HepG2 (cell line): ENCODE results near the gene FAM110D. TPM values are rescaled to one million over a fixed set of nuclear protein-coding genes. Genes with fewer than 3 reads are reported as not detected.
A peak's percentile ranks its signal among the peaks of the same experiment; 100 is the strongest.

ENCODE experiments used
- CBX5 ChIP-seq: sonication (generic); formaldehyde crosslinking; IDR thresholded peaks from 2 replicates; pipeline ENCODE4 v1.4.0; 2020; ENCODE audit warnings: missing genetic modification reagents, borderline replicate concordance
- CCDC6 ChIP-seq: sonication (generic); formaldehyde crosslinking; IDR thresholded peaks from 2 replicates; pipeline ENCODE4 v1.8.1; 2022; ENCODE audit warnings: mild to moderate bottlenecking, missing genetic modification reagents, moderate library complexity
- CENPX ChIP-seq: sonication (generic); formaldehyde crosslinking; IDR thresholded peaks from 2 replicates; pipeline ENCODE4 v1.9.0; 2021; ENCODE audit warnings: mild to moderate bottlenecking, missing genetic modification reagents, moderate library complexity
- EEA1 ChIP-seq: sonication (generic); formaldehyde crosslinking; IDR thresholded peaks from 2 replicates; pipeline ENCODE4 v1.5.1; 2020; ENCODE audit warnings: mild to moderate bottlenecking, missing genetic modification reagents, borderline replicate concordance
- GLI4 ChIP-seq: sonication (generic); formaldehyde crosslinking; IDR thresholded peaks from 2 replicates; pipeline ENCODE4 v1.5.1; 2020; ENCODE audit warnings: missing genetic modification reagents, mild to moderate bottlenecking, moderate library complexity, borderline replicate concordance
- ISL2 ChIP-seq: sonication (generic); formaldehyde crosslinking; IDR thresholded peaks from 2 replicates; pipeline ENCODE4 v1.5.0; 2020; ENCODE audit warnings: missing genetic modification reagents
- MAFK ChIP-seq, 2 experiments: IDR thresholded peaks in 1 of 2; conservative IDR thresholded peaks in 1 of 2; 2 replicates each; pipeline ENCODE4 v1.6.1; 2011; ENCODE audit warnings: improper control_type of control experiment in 2 of 2, low read length in 2 of 2
- MYC ChIP-seq: sonication (generic); formaldehyde crosslinking; IDR thresholded peaks from 2 replicates; pipeline ENCODE4 v1.9.0; 2021; ENCODE audit warnings: missing genetic modification reagents, borderline replicate concordance
- U2AF1 ChIP-seq: fragments of 200-400 bp; formaldehyde crosslinking; optimal IDR thresholded peaks from 2 replicates; pipeline ENCODE3; 2017; ENCODE audit warnings: mild to moderate bottlenecking, low read depth, low read length
- ZBTB3 ChIP-seq: sonication (generic); formaldehyde crosslinking; IDR thresholded peaks from 2 replicates; pipeline ENCODE4 v1.4.0; 2020; ENCODE audit warnings: low read depth, mild to moderate bottlenecking, moderate library complexity, missing genetic modification reagents, borderline replicate concordance
- ZKSCAN8 ChIP-seq: IDR thresholded peaks from 2 replicates; pipeline ENCODE4 v1.6.1; 2016; ENCODE audit warnings: borderline replicate concordance, missing genetic modification reagents, missing compliant biosample characterization
- ZNF136 ChIP-seq: sonication (generic); formaldehyde crosslinking; IDR thresholded peaks from 2 replicates; pipeline ENCODE4 v1.8.1; 2022; ENCODE audit warnings: low read depth, mild to moderate bottlenecking, moderate library complexity, missing genetic modification reagents
- ZNF333 ChIP-seq: sonication (generic); formaldehyde crosslinking; IDR thresholded peaks from 2 replicates; pipeline ENCODE4 v1.4.0; 2020; ENCODE audit warnings: mild to moderate bottlenecking, missing genetic modification reagents, borderline replicate concordance
- ZNF337 ChIP-seq: sonication (generic); formaldehyde crosslinking; IDR thresholded peaks from 2 replicates; pipeline ENCODE4 v1.5.1; 2020; ENCODE audit warnings: missing genetic modification reagents, low read depth, mild to moderate bottlenecking, borderline replicate concordance
- ZNF451 ChIP-seq: sonication (generic); formaldehyde crosslinking; IDR thresholded peaks from 2 replicates; pipeline ENCODE4 v1.5.0; 2020; ENCODE audit warnings: mild to moderate bottlenecking, missing genetic modification reagents
- ZNF468 ChIP-seq: sonication (generic); formaldehyde crosslinking; IDR thresholded peaks from 2 replicates; pipeline ENCODE4 v1.8.0; 2022; ENCODE audit warnings: mild to moderate bottlenecking, moderate library complexity, missing genetic modification reagents
- ZNF563 ChIP-seq: sonication (generic); formaldehyde crosslinking; IDR thresholded peaks from 2 replicates; pipeline ENCODE4 v1.8.0; 2022; ENCODE audit warnings: mild to moderate bottlenecking, moderate library complexity, missing genetic modification reagents
- ZNF746 ChIP-seq: sonication (generic); formaldehyde crosslinking; IDR thresholded peaks from 2 replicates; pipeline ENCODE4 v1.8.0; 2022; ENCODE audit warnings: mild to moderate bottlenecking, missing genetic modification reagents
- ZNF788 ChIP-seq: sonication (generic); formaldehyde crosslinking; IDR thresholded peaks from 2 replicates; pipeline ENCODE4 v1.5.0; 2020; ENCODE audit warnings: mild to moderate bottlenecking, missing genetic modification reagents, borderline replicate concordance
- ZNF816 ChIP-seq: sonication (generic); formaldehyde crosslinking; IDR thresholded peaks from 2 replicates; pipeline ENCODE4 v1.8.0; 2022; ENCODE audit warnings: missing genetic modification reagents, mild to moderate bottlenecking, borderline replicate concordance
- ZNF878 ChIP-seq: sonication (generic); formaldehyde crosslinking; IDR thresholded peaks from 2 replicates; pipeline ENCODE4 v1.8.1; 2023; ENCODE audit warnings: mild to moderate bottlenecking, missing genetic modification reagents, moderate library complexity
- polyA plus RNA-seq, 8 experiments: library from polyadenylated mRNA; depleted of rRNA in 3 of 8; stranded (reverse) in 7 of 8; unstranded in 1 of 8; fragments of >200 nt; fragmentation: Illumina TruSeq in 4 of 8; extraction: Trizol in 4 of 8; gene quantifications; 2 replicates each; pipeline versions ENCODE4 v1.2.1 to v1.2.3, GENCODE V29; 2011 to 2016; ENCODE audit warnings: low read depth in 4 of 8, missing spikeins in 1 of 8, mixed read lengths in 1 of 8; ENCODE audit not compliant: insufficient read depth in 1 of 8
- total RNA-seq, 5 experiments: library from RNA; depleted of rRNA; stranded (reverse); fragments of >200 nt; fragmentation: Illumina TruSeq; extraction: Trizol; gene quantifications; 2 replicates each; pipeline ENCODE4 v1.2.3, GENCODE V29; 2016; ENCODE audit warnings: low read depth in 1 of 5
- TF ChIP-seq, protein P1 (sequence below): IDR thresholded peaks from 2 replicates; pipeline ENCODE4 v1.6.1; 2016; ENCODE audit warnings: mild to moderate bottlenecking, missing biosample characterization, missing genetic modification reagents
- TF ChIP-seq, protein P2 (sequence below): IDR thresholded peaks from 2 replicates; pipeline ENCODE4 v1.6.1; 2012; ENCODE audit warnings: low read length, improper control_type of control experiment
- TF ChIP-seq, protein P3 (sequence below): sonication (generic); formaldehyde crosslinking; IDR thresholded peaks from 2 replicates; pipeline ENCODE4 v1.5.1; 2020; ENCODE audit warnings: missing genetic modification reagents, mild to moderate bottlenecking, borderline replicate concordance

Gene FAM110D
- total and polyA plus RNA-seq, 2 of the 13 experiments (the other 11 are each of a cell fraction or from before 2014, with no cell fraction given): not detected

DNA sequence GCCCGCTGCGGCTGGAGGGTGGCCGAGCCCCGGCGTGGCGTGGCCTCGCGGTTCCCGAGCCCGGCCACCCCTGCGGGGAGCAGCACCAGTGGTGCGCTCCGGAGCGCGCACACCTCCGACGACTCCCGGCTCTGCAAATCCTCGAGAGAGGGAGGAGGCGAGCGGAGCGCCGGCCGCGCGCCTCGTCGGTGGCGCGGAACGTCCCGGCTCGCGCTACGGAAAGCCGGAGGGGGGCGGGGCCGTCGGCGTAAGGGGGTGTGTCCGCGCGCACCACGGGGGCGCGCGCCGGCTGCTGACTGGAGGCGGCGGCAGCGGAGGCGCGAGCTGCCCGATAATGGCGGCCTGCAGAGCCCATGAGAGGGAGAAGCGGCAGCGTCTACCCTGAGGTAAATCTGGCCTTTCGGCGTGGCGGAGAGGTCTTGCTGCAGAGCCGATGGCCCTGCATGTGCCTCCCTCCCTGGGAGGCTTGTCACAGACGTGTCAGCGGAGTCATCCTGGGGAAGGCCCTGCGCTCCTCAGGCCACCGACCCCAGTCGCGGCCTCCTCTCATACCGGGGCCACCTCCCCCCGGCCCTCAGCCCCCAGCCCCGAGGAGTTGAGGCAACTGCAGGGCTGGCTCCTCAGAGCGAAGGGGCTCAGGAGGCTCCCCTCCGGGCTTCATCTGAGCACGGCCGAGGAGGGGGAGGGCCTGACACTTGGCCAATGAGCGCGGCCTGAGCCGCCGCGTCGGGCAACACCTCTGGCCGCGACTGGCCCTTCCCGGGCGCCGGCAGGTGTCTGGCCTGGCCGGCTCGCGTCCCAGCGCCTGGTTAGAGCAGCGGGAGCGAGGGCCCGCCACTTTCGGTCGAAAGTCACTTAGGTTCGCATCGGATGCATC lies 47.1 kb upstream of the FAM110D start, which contains the start of gene PDIK1L (continued):
- TF ChIP-seq, protein P1, sequence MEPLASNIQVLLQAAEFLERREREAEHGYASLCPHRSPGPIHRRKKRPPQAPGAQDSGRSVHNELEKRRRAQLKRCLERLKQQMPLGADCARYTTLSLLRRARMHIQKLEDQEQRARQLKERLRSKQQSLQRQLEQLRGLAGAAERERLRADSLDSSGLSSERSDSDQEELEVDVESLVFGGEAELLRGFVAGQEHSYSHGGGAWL (CRISPR knock-in tag): peak; percentile 78; the same call in 1 of the 2 replicates
- peak; percentile 81; the same call in 1 of the 2 replicates for TF ChIP-seq ZNF136
- TF ChIP-seq, protein P2, sequence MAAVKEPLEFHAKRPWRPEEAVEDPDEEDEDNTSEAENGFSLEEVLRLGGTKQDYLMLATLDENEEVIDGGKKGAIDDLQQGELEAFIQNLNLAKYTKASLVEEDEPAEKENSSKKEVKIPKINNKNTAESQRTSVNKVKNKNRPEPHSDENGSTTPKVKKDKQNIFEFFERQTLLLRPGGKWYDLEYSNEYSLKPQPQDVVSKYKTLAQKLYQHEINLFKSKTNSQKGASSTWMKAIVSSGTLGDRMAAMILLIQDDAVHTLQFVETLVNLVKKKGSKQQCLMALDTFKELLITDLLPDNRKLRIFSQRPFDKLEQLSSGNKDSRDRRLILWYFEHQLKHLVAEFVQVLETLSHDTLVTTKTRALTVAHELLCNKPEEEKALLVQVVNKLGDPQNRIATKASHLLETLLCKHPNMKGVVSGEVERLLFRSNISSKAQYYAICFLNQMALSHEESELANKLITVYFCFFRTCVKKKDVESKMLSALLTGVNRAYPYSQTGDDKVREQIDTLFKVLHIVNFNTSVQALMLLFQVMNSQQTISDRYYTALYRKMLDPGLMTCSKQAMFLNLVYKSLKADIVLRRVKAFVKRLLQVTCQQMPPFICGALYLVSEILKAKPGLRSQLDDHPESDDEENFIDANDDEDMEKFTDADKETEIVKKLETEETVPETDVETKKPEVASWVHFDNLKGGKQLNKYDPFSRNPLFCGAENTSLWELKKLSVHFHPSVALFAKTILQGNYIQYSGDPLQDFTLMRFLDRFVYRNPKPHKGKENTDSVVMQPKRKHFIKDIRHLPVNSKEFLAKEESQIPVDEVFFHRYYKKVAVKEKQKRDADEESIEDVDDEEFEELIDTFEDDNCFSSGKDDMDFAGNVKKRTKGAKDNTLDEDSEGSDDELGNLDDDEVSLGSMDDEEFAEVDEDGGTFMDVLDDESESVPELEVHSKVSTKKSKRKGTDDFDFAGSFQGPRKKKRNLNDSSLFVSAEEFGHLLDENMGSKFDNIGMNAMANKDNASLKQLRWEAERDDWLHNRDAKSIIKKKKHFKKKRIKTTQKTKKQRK: no peak
- no peak; the same call in 1 of the 2 replicates for TF ChIP-seq ZNF816 (CRISPR knock-in tag)
- TF ChIP-seq ZNF333 (CRISPR knock-in tag): peak; percentile 17; the same call in 1 of the 2 replicates
- 0 out of 2 replicates have a peak, but pooled peaks have one; percentile 32 for TF ChIP-seq ZNF746
- TF ChIP-seq CENPX (CRISPR knock-in tag): no peak
- TF ChIP-seq ZNF468: 0 out of 2 replicates have a peak, but pooled peaks have one; percentile 19
- TF ChIP-seq EEA1 (CRISPR knock-in tag): no peak
- TF ChIP-seq MAFK (conservative IDR thresholded peaks at IDR 0.05 in 1 of 2, IDR thresholded peaks at IDR 0.05 in 1 of 2; ENCODE audit: low read length in 2 of 2): no peak
- TF ChIP-seq ZKSCAN8 (CRISPR knock-in tag): 0 out of 2 replicates have a peak, but pooled peaks have one; percentile 37
- TF ChIP-seq ZNF563 (CRISPR knock-in tag): no peak; the same call in 1 of the 2 replicates
- 0 out of 2 replicates have a peak, but pooled peaks have one; percentile 70 for TF ChIP-seq ZBTB3
- TF ChIP-seq MYC (CRISPR knock-in tag): peak; percentile 6; the same call in 1 of the 2 replicates
- TF ChIP-seq GLI4 (CRISPR knock-in tag): peak; percentile 83; the same call in 1 of the 2 replicates
- 0 out of 2 replicates have a peak, but pooled peaks have one; percentile 31 for TF ChIP-seq ZNF451 (CRISPR knock-in tag)
- TF ChIP-seq ZNF878 (CRISPR knock-in tag): no peak
- TF ChIP-seq, protein P3, sequence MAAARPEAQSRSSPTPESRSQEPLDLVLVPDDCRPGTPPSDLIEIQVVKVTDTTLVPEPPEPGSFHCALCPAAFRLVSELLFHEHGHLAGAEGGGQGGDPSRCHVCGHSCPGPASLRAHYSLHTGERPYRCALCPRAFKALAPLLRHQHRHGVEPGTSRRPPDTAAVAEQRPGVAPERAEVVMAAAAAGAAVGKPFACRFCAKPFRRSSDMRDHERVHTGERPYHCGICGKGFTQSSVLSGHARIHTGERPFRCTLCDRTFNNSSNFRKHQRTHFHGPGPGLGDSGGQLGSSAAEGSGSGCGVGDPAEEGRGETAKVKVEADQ: peak; percentile 11; the same call in 1 of the 2 replicates
- TF ChIP-seq ISL2 (CRISPR knock-in tag): no peak; the same call in 1 of the 2 replicates
- no peak for TF ChIP-seq CBX5 (CRISPR knock-in tag)
- TF ChIP-seq ZNF788 (CRISPR knock-in tag): no peak
- TF ChIP-seq ZNF337: peak; percentile 79; the same call in 1 of the 2 replicates
- TF ChIP-seq U2AF1: peak; percentile 44
- no peak for TF ChIP-seq CCDC6 (CRISPR knock-in tag)
